ENCODE measurements around the gene DDN.

Gene DDN

DNA sequence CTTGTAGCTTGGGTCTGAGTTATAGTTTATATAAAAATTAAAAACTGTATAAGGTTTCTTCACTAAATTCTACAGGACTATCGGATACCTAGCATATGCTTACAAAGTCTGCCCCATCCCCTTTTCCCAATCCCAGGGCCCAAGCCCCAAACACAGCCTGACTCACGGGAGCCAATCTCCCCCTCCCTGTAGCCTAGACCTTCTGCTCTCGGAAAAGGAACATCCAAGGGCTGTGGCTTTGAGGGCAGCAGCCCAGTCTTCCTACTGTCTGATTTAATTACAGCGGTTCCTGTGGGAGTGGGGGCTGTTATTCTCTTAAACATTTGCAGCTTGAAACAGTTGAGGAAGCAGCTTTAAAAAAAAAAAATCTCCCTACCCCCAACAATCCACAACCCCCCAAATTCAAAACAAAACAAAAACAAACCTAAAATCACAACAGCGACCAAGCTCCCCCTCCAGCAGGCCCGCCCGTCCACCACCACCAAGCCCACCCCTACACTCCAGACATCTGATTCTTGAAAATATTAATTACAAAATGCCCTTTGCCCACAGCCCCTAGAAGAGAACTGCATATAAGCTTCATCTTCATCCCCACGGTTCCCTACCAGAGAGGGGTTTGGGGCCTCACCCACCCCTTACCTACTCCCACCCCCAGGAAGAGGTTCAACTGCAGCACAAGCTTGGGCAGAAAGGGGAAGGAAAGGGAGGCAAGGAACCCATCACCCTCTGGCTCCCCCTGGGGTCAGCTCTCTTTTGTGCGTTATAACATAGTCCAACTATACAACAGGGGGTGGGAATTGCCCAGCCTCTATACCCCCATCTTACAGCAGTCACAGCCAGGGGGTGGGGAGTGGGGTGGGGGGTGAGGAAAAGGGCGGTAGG, 20.5 kb upstream of the DDN start:
- Histone ChIP-seq H3K27me3 (ENCODE audit: control insufficient read depth, insufficient read depth, low read length) (no peaks in the 10 kb centered on the region), H3K9me3 (ENCODE audit: control insufficient read depth, low read depth, low read length) (no peaks in the 10 kb centered on the region), H3K27ac (ENCODE audit: low read length) (peak overlapping the region; percentile 24), H3K9ac (ENCODE audit: low read length) (peak overlapping the region; percentile 76), H3K4me3 (ENCODE audit: low read length) (peak overlapping the region; percentile 83), H3K4me1 (ENCODE audit: control insufficient read depth, low read depth, low read length) (peaks cover 9% of the 10 kb centered on the region), H3K36me3 (ENCODE audit: control insufficient read depth, low read depth, low read length) (peaks cover 29% of the 10 kb centered on the region)

DNA sequence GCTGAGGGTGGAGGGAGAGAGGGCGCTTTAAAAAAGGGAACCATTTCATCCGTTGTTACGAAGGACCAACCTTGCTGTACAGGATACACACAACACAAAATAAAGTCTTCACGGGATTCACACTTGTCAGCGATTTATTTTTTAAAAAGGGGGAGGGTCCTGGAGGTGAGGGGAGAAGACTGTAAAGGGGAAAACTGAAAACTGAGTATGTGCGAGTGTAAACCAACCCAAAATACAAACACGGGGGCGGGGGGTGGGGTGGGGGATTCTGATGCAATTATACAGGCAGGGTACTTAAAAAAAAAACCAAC, 19.9 kb upstream of the DDN start:
- peaks cover 23% of the 10 kb centered on the region for H3K36me3 ChIP-seq (ENCODE audit: control insufficient read depth, low read depth, low read length)
- peaks cover 9% of the 10 kb centered on the region for H3K4me1 ChIP-seq (ENCODE audit: control insufficient read depth, low read depth, low read length)
- no peaks in the 10 kb centered on the region for H3K9me3 ChIP-seq (ENCODE audit: control insufficient read depth, low read depth, low read length)
- peak overlapping the region; percentile 83 for H3K4me3 ChIP-seq (ENCODE audit: low read length)
- peak overlapping the region; percentile 50 for H3K27ac ChIP-seq (ENCODE audit: low read length)
- no peaks in the 10 kb centered on the region for H3K27me3 ChIP-seq (ENCODE audit: control insufficient read depth, insufficient read depth, low read length)
- H3K9ac ChIP-seq (ENCODE audit: low read length), result peak overlapping the region; percentile 76

DNA sequence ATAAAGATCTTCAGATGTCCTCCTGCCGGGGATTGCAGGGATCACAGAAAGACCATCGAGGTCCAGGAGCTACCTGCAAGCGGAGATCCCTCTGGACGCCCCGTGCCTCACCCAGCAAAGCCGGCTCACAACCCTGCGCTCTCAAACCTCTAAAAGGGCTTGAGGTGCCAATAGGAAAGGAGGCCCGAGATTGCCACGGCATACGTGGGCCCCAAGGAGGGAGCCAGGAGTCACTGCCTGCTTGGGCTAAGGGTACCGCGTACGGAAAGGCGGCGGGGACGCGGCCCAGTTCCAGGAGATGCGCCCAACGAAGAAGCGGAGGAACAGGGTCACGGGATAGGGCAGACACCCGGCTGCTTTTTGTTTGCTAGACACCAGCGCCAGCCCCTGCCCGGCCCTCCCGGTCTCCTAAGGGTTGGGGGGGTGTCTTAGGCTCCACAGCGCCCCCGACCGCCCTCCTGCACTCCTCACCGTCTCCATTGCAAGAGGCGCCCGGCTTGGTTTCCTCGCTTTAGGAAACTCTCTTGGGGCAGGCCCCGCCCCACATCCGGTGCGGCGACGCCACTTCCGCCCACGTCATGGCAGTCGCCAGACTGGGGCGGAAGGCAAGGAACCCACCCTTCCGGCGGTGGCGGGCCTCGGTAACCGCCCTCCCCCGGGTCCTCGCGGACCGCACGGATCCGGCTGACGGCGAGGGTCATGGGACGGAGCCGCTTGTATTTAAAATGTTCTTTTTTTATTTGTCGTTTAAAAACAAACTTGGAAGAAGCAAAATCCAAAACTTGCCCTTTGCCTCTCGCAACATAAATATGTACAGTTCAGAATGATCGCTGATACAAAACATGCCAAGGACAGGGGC, 19.3 kb upstream of the DDN start, which contains the start of gene PRKAG1:
Gene PRKAG1 (minus strand): TSS at position 516 of the 859 bp plus-strand sequence. CDS start 36 bp downstream, at position 480.
- Histone ChIP-seq H3K9me3 (ENCODE audit: control insufficient read depth, low read depth, low read length) (no peaks in the 10 kb centered on the region), H3K27ac (ENCODE audit: low read length) (peak within 1 kb of the TSS; percentile 88), H3K9ac (ENCODE audit: low read length) (peak within 1 kb of the TSS; percentile 76), H3K4me1 (ENCODE audit: control insufficient read depth, low read depth, low read length) (peaks cover 9% of the 10 kb centered on the region), H3K27me3 (ENCODE audit: control insufficient read depth, insufficient read depth, low read length) (no peaks in the 10 kb centered on the region), H3K4me3 (ENCODE audit: low read length) (peak within 1 kb of the TSS; percentile 83), H3K36me3 (ENCODE audit: control insufficient read depth, low read depth, low read length) (peaks cover 19% of the 10 kb centered on the region)

DNA sequence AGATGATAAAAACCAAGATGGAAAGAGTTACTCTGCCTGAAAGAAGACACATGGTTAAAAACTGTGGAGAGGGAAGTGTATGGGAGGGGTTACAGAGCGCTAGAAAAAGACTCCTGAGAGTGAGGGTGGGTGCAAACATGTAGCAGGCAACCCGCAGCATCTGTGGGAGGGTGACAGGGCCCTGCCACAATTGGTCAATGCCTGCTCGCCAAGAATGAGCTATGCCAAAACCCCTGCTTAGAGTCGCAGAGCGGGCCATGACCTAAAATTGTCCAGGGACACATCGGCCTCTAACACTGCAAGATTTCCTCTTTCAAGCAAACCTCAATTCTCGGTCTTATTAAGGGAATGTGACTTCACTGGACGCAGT, 18.7 kb upstream of the DDN start:
- Histone ChIP-seq H3K27me3 (ENCODE audit: control insufficient read depth, insufficient read depth, low read length) (no peaks in the 10 kb centered on the region), H3K4me3 (ENCODE audit: low read length) (peak overlapping the region; percentile 83), H3K9ac (ENCODE audit: low read length) (peak overlapping the region; percentile 76)

DNA sequence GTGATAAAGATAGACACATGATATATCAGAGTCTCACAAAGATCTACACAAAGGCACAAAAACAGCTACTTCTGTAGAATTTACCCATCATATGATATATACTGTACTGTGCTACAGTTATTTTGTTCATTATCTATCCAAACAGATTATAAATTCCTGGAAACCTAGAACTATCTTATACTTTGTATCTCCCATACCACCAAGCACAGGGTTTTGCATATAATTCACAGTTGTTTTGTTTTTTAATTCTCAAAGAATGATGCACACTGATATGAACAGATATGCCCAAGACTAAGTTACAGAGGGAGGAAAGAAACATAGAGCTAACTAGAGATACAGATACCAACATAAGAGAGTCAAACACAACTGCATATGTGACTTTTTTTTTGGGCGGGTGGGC, 16.0 kb upstream of the DDN start:
- H3K27ac ChIP-seq (ENCODE audit: low read length), result no peak overlapping the region
- H3K27me3 ChIP-seq (ENCODE audit: control insufficient read depth, insufficient read depth, low read length), result no peaks in the 10 kb centered on the region
- peaks cover 9% of the 10 kb centered on the region for H3K4me1 ChIP-seq (ENCODE audit: control insufficient read depth, low read depth, low read length)
- H3K9ac ChIP-seq (ENCODE audit: low read length), result no peak overlapping the region
- no peak overlapping the region for H3K4me3 ChIP-seq (ENCODE audit: low read length)
- peaks cover 3% of the 10 kb centered on the region for H3K36me3 ChIP-seq (ENCODE audit: control insufficient read depth, low read depth, low read length)
- no peaks in the 10 kb centered on the region for H3K9me3 ChIP-seq (ENCODE audit: control insufficient read depth, low read depth, low read length)

More for the DNA sequence above, 18.7 kb upstream of the DDN start:
- Histone ChIP-seq H3K36me3 (ENCODE audit: control insufficient read depth, low read depth, low read length) (peaks cover 15% of the 10 kb centered on the region), H3K4me1 (ENCODE audit: control insufficient read depth, low read depth, low read length) (peaks cover 9% of the 10 kb centered on the region), H3K27ac (ENCODE audit: low read length) (peak overlapping the region; percentile 88), H3K9me3 (ENCODE audit: control insufficient read depth, low read depth, low read length) (no peaks in the 10 kb centered on the region)

DNA sequence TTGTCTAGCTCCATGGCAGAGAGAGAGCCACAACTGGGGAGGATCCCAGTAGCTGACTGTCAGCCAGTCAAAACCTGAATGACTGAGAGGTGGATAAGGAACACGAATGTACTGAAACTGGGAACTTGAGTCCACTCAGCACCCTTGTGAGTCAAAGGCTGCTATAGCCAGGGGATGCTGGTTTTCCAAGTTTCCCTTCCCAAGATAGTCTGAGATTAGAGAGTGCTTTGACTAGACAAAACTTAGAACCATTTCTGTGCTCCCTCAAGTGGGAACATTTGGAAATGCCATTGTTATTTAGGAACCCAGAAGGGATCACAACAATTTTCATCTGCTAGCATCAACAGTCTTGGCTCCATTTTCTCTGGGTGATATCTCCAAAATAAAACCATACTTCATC, 15.4 kb upstream of the DDN start:
- Histone ChIP-seq H3K4me3 (ENCODE audit: low read length) (no peak overlapping the region), H3K4me1 (ENCODE audit: control insufficient read depth, low read depth, low read length) (peaks cover 9% of the 10 kb centered on the region), H3K27ac (ENCODE audit: low read length) (no peak overlapping the region), H3K9me3 (ENCODE audit: control insufficient read depth, low read depth, low read length) (no peaks in the 10 kb centered on the region), H3K9ac (ENCODE audit: low read length) (no peak overlapping the region), H3K36me3 (ENCODE audit: control insufficient read depth, low read depth, low read length) (peaks cover 3% of the 10 kb centered on the region), H3K27me3 (ENCODE audit: control insufficient read depth, insufficient read depth, low read length) (no peaks in the 10 kb centered on the region)

DNA sequence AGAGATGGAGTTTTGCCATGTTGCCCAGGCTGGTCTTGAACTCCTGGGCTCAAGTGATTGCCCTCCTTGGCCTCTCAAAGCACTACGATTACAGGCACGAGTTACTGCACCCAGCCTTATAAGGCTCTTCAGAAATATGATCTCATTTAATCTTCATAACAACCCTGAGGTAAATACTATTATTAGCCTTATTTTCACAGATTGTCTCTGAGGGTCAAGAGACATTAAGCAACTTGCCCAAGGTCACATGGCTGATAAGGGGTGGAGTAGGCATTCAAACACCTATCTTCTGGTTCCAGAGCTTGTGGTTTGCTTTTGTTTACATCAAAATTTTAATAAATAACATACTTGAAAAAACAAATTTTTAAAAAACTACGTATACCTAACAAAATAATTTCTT, 14.3 kb upstream of the DDN start:
- Histone ChIP-seq H3K9ac (ENCODE audit: low read length) (no peak overlapping the region), H3K27ac (ENCODE audit: low read length) (no peak overlapping the region), H3K27me3 (ENCODE audit: control insufficient read depth, insufficient read depth, low read length) (no peaks in the 10 kb centered on the region), H3K9me3 (ENCODE audit: control insufficient read depth, low read depth, low read length) (no peaks in the 10 kb centered on the region), H3K4me3 (ENCODE audit: low read length) (no peak overlapping the region), H3K36me3 (ENCODE audit: control insufficient read depth, low read depth, low read length) (peaks cover 3% of the 10 kb centered on the region), H3K4me1 (ENCODE audit: control insufficient read depth, low read depth, low read length) (peaks cover 6% of the 10 kb centered on the region)

DNA sequence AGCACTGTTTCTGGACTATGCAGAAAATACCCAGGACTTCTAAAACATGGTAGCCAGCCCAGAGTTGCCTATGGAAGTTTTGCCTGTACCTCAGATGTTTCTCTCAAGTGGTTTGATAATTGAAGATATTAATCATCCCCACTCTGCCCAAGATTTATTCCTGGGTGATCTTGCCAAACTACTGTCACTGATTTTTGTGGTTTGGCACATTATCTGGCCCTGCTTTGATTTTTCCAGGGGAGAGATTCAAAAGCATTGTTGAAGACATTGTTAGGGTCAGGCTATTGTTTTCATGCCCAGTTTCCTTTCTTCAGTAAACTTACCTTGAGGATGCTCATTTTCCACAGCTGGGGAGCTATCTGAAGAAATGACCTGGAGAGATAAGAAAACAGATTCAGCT, 13.6 kb upstream of the DDN start:
- Histone ChIP-seq H3K9me3 (ENCODE audit: control insufficient read depth, low read depth, low read length) (no peaks in the 10 kb centered on the region), H3K27me3 (ENCODE audit: control insufficient read depth, insufficient read depth, low read length) (no peaks in the 10 kb centered on the region), H3K27ac (ENCODE audit: low read length) (no peak overlapping the region), H3K4me3 (ENCODE audit: low read length) (no peak overlapping the region), H3K36me3 (ENCODE audit: control insufficient read depth, low read depth, low read length) (peaks cover 3% of the 10 kb centered on the region), H3K4me1 (ENCODE audit: control insufficient read depth, low read depth, low read length) (peaks cover 4% of the 10 kb centered on the region), H3K9ac (ENCODE audit: low read length) (no peak overlapping the region)

DNA sequence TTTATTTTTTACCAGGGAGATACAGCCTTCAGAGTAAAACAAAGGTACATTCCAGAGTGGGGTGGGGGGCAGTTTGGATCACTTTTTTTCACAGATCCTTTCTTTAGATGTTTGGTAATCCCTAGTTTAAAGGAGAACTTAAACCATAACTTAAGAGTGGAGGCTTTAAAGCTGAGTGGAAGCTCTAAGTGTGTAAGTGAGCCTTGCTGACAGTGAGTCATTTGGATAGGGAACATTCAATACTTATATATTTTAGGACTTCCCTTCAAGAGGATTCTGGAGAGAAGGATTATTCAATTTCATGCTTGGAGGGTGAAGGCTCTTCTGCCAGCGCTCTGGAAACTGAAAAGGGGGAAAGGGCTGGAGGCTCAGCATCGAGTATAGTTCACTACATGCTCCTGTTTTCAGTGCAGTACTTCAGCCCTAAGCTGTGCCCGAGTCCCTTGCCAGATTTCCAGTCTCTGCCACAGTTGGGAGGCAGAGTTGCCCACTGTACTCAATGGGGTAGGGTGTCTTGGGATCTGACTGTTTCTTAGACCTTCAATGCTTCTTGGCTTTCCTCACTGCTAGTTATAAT, 11.0 kb upstream of the DDN start:
- no peaks in the 10 kb centered on the region for H3K9me3 ChIP-seq (ENCODE audit: control insufficient read depth, low read depth, low read length)
- no peak overlapping the region for H3K4me3 ChIP-seq (ENCODE audit: low read length)
- no peaks in the 10 kb centered on the region for H3K4me1 ChIP-seq (ENCODE audit: control insufficient read depth, low read depth, low read length)
- no peaks in the 10 kb centered on the region for H3K27me3 ChIP-seq (ENCODE audit: control insufficient read depth, insufficient read depth, low read length)
- peaks cover 3% of the 10 kb centered on the region for H3K36me3 ChIP-seq (ENCODE audit: control insufficient read depth, low read depth, low read length)
- H3K9ac ChIP-seq (ENCODE audit: low read length), result no peak overlapping the region
- no peak overlapping the region for H3K27ac ChIP-seq (ENCODE audit: low read length)

DNA sequence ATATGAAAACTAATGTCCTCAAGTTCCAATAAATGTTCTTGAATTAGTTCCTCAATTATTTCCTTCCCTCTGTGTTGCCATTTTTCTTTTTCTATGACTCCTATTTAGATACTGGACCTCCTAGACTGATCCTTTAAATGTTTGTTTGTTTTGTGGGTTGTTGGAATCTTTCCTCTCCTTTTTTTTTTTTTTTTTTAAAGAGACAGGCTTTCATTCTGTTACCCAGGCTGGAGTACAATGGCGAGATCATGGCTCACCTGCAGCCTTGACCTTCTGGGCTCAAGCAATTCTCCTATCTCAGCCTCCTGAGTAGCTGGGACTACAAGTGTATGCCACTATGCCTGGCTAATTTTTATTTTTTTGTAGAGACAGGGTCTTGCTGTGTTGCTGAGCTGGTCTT, 9.8 kb upstream of the DDN start:
- peaks cover 3% of the 10 kb centered on the region for H3K36me3 ChIP-seq (ENCODE audit: control insufficient read depth, low read depth, low read length)
- no peak overlapping the region for H3K27ac ChIP-seq (ENCODE audit: low read length)
- H3K4me1 ChIP-seq (ENCODE audit: control insufficient read depth, low read depth, low read length), result no peaks in the 10 kb centered on the region
- no peak overlapping the region for H3K4me3 ChIP-seq (ENCODE audit: low read length)
- no peaks in the 10 kb centered on the region for H3K9me3 ChIP-seq (ENCODE audit: control insufficient read depth, low read depth, low read length)
- no peaks in the 10 kb centered on the region for H3K27me3 ChIP-seq (ENCODE audit: control insufficient read depth, insufficient read depth, low read length)
- H3K9ac ChIP-seq (ENCODE audit: low read length), result no peak overlapping the region

DNA sequence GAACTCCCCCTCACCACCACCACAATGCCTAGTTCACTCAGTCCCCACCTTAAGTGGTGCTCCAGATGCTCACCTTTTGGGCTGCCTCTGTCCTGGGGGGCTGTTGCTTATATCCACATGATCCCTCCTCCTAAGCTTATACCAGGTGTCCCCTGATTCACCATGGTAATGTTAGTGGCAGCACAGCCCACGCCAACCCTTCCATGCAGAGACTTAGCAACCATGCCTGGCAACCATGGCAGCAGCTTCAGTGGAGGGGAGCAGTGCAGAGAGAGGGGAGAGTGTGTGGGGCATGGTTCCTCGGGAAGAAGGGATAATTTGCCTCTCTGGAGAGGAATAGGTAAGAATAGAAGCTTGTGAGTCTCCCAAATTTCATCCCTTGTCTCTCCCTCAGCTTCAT, 1.2 kb upstream of the DDN start:
- peaks cover 9% of the 10 kb centered on the region for H3K36me3 ChIP-seq (ENCODE audit: control insufficient read depth, low read depth, low read length)
- no peak overlapping the region for H3K9ac ChIP-seq (ENCODE audit: low read length)
- peaks cover 60% of the 10 kb centered on the region for H3K27me3 ChIP-seq (ENCODE audit: control insufficient read depth, insufficient read depth, low read length)
- no peak overlapping the region for H3K27ac ChIP-seq (ENCODE audit: low read length)
- H3K4me3 ChIP-seq (ENCODE audit: low read length), result no peak overlapping the region
- H3K4me1 ChIP-seq (ENCODE audit: control insufficient read depth, low read depth, low read length), result no peaks in the 10 kb centered on the region
- no peaks in the 10 kb centered on the region for H3K9me3 ChIP-seq (ENCODE audit: control insufficient read depth, low read depth, low read length)

Measured in iPS-18a (cell line).